HG03066 (cell line): Measurements from ENCODE around the gene CC2D2B.

ENCODE experiments used
- ATAC-seq: cut with Tn5 transposase; IDR thresholded peaks from one replicate; pipeline ENCODE4 v1.9.1; 2021; ENCODE audit warnings: low read depth; ENCODE audit not compliant: unreplicated experiment

CC2D2B gene

DNA sequence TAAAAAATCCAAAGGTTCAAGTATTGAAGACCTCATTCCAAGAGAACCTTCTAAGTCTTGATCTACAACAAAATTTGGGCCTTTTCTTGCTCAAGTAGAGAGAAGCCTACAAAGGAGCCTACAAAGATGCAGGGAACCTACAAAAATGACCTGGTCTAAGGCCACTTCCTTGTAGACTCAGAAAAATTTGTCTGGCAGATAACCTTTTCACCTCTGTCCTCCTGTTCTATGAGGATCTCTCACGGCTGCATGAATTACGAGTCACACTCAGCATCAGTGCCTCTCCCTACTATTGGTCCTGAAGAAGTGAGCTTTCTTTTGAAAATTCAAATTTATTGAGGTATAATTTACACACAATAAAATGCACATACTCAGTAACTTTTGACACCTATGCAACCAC, 164.9 kb downstream of the CC2D2B start:
- no peak for ATAC-seq

- no peak for ATAC-seq
Measured at GRCh38 chr10:96073722-96074121, 165.9 kb downstream of the CC2D2B start.

DNA sequence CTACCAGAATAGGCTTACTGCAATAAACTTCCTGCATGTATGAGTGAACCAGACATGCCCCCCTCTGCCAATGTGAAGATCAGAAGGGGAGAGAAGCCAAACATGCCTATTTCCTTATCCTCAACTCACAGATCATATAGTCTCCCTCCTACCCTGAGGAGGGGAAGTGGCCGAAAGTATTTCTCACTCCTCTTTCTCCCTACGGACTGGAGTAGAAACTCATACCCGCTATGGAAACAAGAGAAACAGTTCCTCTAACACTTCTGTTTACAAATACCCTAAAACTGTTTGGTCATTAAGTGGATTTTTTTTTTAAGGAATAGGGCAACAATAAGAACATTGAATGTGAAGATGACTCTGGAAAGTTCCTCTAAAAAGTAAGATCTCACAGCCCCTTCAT, 167.0 kb downstream of the CC2D2B start:
- no peak for ATAC-seq

- ATAC-seq = no peak
Measured at GRCh38 chr10:96075977-96076376, 168.2 kb downstream of the CC2D2B start.

GRCh38 chr10:96077156-96077555, 169.4 kb downstream of the CC2D2B start:
- no peak for ATAC-seq

DNA sequence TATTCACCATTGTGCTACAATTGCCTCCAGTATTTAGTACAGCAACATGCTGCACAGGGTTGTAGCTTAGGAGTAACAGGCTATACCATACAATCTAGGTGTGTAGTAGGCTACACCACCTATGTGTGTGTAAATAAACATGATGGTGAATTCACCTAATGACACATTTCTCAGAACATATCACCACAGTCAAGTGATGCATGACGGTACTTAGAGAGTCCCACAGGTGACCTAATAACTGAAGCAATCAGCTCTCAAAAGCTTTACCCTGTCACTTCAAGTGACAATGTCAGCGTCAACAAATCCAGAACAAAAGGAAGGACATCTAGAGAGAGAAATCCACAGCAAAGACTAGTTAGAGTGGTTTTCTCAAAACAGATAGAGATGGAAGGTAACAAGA, 174.4 kb downstream of the CC2D2B start:
- ATAC-seq = no peak
